ENCODE measurements around the gene LENG8.
"Not testable (repeated sequence)": the region's sequence is repeated elsewhere in the genome, so short reads cannot be mapped to it uniquely, and the experiment has no call there.

Gene LENG8

GRCh38 chr19:54458648-54459281, 9.8 kb downstream of the LENG8 start:
- Mint-ChIP-seq H3K36me3 (ENCODE audit: low read depth) (peaks cover 39% of the 10 kb centered on the region), H3K4me1 (ENCODE audit: low read depth) (peaks cover 18% of the 10 kb centered on the region), H3K27ac (no peak overlapping the region), H3K27me3 (ENCODE audit: low read depth) (no peaks in the 10 kb centered on the region), H3K9me3 (no peaks in the 10 kb centered on the region), H3K4me3 (no peak overlapping the region)

- peaks cover 23% of the 10 kb centered on the region for H3K4me1 Mint-ChIP-seq (ENCODE audit: low read depth)
- no peak overlapping the region for H3K27ac Mint-ChIP-seq
- H3K27me3 Mint-ChIP-seq (ENCODE audit: low read depth), result no peaks in the 10 kb centered on the region
- no peaks in the 10 kb centered on the region for H3K9me3 Mint-ChIP-seq
- H3K4me3 Mint-ChIP-seq, result peak overlapping the region; percentile 23
- H3K36me3 Mint-ChIP-seq (ENCODE audit: low read depth), result peaks cover 34% of the 10 kb centered on the region
Measured at GRCh38 chr19:54459282-54460229, 10.6 kb downstream of the LENG8 start.

GRCh38 chr19:54460230-54461005, 11.4 kb downstream of the LENG8 start:
- no peaks in the 10 kb centered on the region for H3K27me3 Mint-ChIP-seq (ENCODE audit: low read depth)
- H3K9me3 Mint-ChIP-seq, result no peaks in the 10 kb centered on the region
- H3K4me3 Mint-ChIP-seq, result no peak overlapping the region
- no peak overlapping the region for H3K27ac Mint-ChIP-seq
- H3K4me1 Mint-ChIP-seq (ENCODE audit: low read depth), result peaks cover 24% of the 10 kb centered on the region
- H3K36me3 Mint-ChIP-seq (ENCODE audit: low read depth), result peaks cover 26% of the 10 kb centered on the region

- H3K36me3 Mint-ChIP-seq (ENCODE audit: low read depth), result peaks cover 23% of the 10 kb centered on the region
- no peak overlapping the region for H3K27ac Mint-ChIP-seq
- H3K9me3 Mint-ChIP-seq, result no peaks in the 10 kb centered on the region
- peak overlapping the region; percentile 7 for H3K4me3 Mint-ChIP-seq
- peaks cover 4% of the 10 kb centered on the region for H3K27me3 Mint-ChIP-seq (ENCODE audit: low read depth)
- H3K4me1 Mint-ChIP-seq (ENCODE audit: low read depth), result peaks cover 24% of the 10 kb centered on the region
Measured at GRCh38 chr19:54461210-54461609, 12.2 kb downstream of the LENG8 start.

GRCh38 chr19:54461613-54462012, 12.6 kb downstream of the LENG8 start:
- Mint-ChIP-seq H3K27me3 (ENCODE audit: low read depth) (peaks cover 7% of the 10 kb centered on the region), H3K9me3 (no peaks in the 10 kb centered on the region), H3K4me1 (ENCODE audit: low read depth) (peaks cover 24% of the 10 kb centered on the region), H3K4me3 (peak overlapping the region; percentile 7), H3K36me3 (ENCODE audit: low read depth) (peaks cover 22% of the 10 kb centered on the region), H3K27ac (peak overlapping the region; percentile 49)

GRCh38 chr19:54462047-54462654, 13.2 kb downstream of the LENG8 start:
- Mint-ChIP-seq H3K36me3 (ENCODE audit: low read depth) (peaks cover 22% of the 10 kb centered on the region), H3K27ac (peak overlapping the region; percentile 52), H3K9me3 (no peaks in the 10 kb centered on the region), H3K4me1 (ENCODE audit: low read depth) (peaks cover 24% of the 10 kb centered on the region), H3K4me3 (peak overlapping the region; percentile 58), H3K27me3 (ENCODE audit: low read depth) (peaks cover 8% of the 10 kb centered on the region)

GRCh38 chr19:54462655-54463530, 13.9 kb downstream of the LENG8 start:
- Mint-ChIP-seq H3K27ac (peak overlapping the region; percentile 92), H3K27me3 (ENCODE audit: low read depth) (peaks cover 8% of the 10 kb centered on the region), H3K4me1 (ENCODE audit: low read depth) (peaks cover 24% of the 10 kb centered on the region), H3K9me3 (no peaks in the 10 kb centered on the region), H3K36me3 (ENCODE audit: low read depth) (peaks cover 22% of the 10 kb centered on the region), H3K4me3 (peak overlapping the region; percentile 58)

- peaks cover 16% of the 10 kb centered on the region for H3K36me3 Mint-ChIP-seq (ENCODE audit: low read depth)
Measured at GRCh38 chr19:54463531-54464043, 14.6 kb downstream of the LENG8 start, which contains the start of gene LENG9. Gene LENG9, minus strand, starts transcription at chr19:54463778. Its CDS starts 252 bp downstream, at chr19:54463526.

GRCh38 chr19:54464044-54464629, 15.1 kb downstream of the LENG8 start:
- H3K27me3 Mint-ChIP-seq (ENCODE audit: low read depth), result peaks cover 20% of the 10 kb centered on the region
- peaks cover 19% of the 10 kb centered on the region for H3K4me1 Mint-ChIP-seq (ENCODE audit: low read depth)
- peak overlapping the region; percentile 85 for H3K4me3 Mint-ChIP-seq
- H3K36me3 Mint-ChIP-seq (ENCODE audit: low read depth), result peaks cover 10% of the 10 kb centered on the region
- H3K9me3 Mint-ChIP-seq, result no peaks in the 10 kb centered on the region
- H3K27ac Mint-ChIP-seq, result peak overlapping the region; percentile 92

More at GRCh38 chr19:54463531-54464043, 14.6 kb downstream of the LENG8 start, which contains the start of gene LENG9:
- Mint-ChIP-seq H3K27me3 (ENCODE audit: low read depth) (peaks cover 15% of the 10 kb centered on the region), H3K27ac (peak within 1 kb of the TSS; percentile 92), H3K4me1 (ENCODE audit: low read depth) (peaks cover 24% of the 10 kb centered on the region), H3K4me3 (peak within 1 kb of the TSS; percentile 85), H3K9me3 (no peaks in the 10 kb centered on the region)

- peaks cover 16% of the 10 kb centered on the region for H3K4me1 Mint-ChIP-seq (ENCODE audit: low read depth)
- peaks cover 5% of the 10 kb centered on the region for H3K36me3 Mint-ChIP-seq (ENCODE audit: low read depth)
- peaks cover 27% of the 10 kb centered on the region for H3K27me3 Mint-ChIP-seq (ENCODE audit: low read depth)
- H3K9me3 Mint-ChIP-seq, result no peaks in the 10 kb centered on the region
- peak overlapping the region; percentile 85 for H3K4me3 Mint-ChIP-seq
- H3K27ac Mint-ChIP-seq, result peak overlapping the region; percentile 92
Measured at GRCh38 chr19:54464630-54465425, 15.8 kb downstream of the LENG8 start.

- Mint-ChIP-seq H3K27me3 (ENCODE audit: low read depth) (peaks cover 34% of the 10 kb centered on the region), H3K4me1 (ENCODE audit: low read depth) (peaks cover 17% of the 10 kb centered on the region), H3K4me3 (peak overlapping the region; percentile 42), H3K27ac (no peak overlapping the region), H3K36me3 (ENCODE audit: low read depth) (peaks cover 4% of the 10 kb centered on the region), H3K9me3 (no peaks in the 10 kb centered on the region)
Measured at GRCh38 chr19:54465426-54466109, 16.6 kb downstream of the LENG8 start.

- peaks cover 40% of the 10 kb centered on the region for H3K27me3 Mint-ChIP-seq (ENCODE audit: low read depth)
- H3K36me3 Mint-ChIP-seq (ENCODE audit: low read depth); H3K27ac Mint-ChIP-seq; H3K9me3 Mint-ChIP-seq: not testable (repeated sequence)
- peak overlapping the region; percentile 42 for H3K4me3 Mint-ChIP-seq
- H3K4me1 Mint-ChIP-seq (ENCODE audit: low read depth), result peaks cover 18% of the 10 kb centered on the region
Measured at GRCh38 chr19:54466110-54466480, 17.1 kb downstream of the LENG8 start.
